ENCODE measurements around the gene SLC25A25. TPM values are rescaled to one million over a fixed set of nuclear protein-coding genes. Genes with fewer than 3 reads are reported as not detected.
"Not testable (repeated sequence)": the region's sequence is repeated elsewhere in the genome, so short reads cannot be mapped to it uniquely, and the experiment has no call there.

The SLC25A25 gene
- 10 to 100 TPM; 21.2 to 21.8 TPM for total RNA-seq

DNA sequence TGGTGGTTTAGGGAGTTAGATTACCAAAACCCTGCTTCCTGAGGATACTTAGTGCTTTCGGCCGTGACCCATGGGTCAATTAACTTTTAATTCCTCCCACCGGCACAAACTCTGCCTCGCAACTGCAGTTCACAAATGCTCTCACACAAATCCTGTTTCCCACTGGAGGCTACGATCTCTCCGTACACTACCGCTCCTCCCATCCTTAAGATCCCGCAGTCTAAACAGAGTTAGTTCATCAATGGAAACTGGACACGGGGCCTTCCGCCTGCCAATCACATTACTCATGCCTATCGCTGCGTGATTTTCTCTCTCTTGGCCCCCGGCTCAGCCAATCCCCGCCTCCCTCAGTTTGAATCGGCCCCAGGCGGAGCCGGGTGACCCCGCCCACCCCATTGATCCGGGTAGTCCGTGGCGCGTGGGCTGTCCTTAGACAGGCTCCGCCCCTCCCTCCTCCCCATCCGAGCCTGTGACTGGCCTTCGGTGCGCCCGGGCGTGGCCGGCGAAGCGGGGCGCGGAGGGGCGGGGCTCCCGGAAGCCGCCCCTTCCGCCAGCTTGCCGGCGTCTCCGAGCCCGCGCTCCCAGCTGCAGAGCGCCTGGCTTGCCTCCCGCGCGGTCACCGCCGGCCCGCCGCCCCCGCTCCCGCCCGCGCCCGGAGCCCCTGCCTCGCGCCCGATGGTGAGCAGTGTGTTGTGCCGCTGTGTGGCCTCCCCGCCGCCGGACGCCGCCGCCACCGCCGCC is at the start of gene SLC25A25:
SLC25A25 (plus strand) TSS at position 588 of the 741 bp plus-strand sequence; CDS start at position 676, 88 bp downstream.
- Mint-ChIP-seq H3K4me1 (peaks cover 38% of the 10 kb centered on the region), H3K9me3 (no peaks in the 10 kb centered on the region), H3K27ac (peak within 1 kb of the TSS; percentile 84), H3K36me3 (peaks cover 5% of the 10 kb centered on the region), H3K4me3 (peak within 1 kb of the TSS; percentile 94), H3K27me3 (no peaks in the 10 kb centered on the region)
- DNase-seq (peak; percentile 100), ATAC-seq (ENCODE audit: low read depth) (peak; percentile 79)
- POLR2A ChIA-PET, result interaction anchor here (0.6 to 3.4 kb wide), 19 partner anchors 10 to 750 kb away, joined by 3 to 22 read pairs (median 4); partner anchors contain the start of gene EEIG1

DNA sequence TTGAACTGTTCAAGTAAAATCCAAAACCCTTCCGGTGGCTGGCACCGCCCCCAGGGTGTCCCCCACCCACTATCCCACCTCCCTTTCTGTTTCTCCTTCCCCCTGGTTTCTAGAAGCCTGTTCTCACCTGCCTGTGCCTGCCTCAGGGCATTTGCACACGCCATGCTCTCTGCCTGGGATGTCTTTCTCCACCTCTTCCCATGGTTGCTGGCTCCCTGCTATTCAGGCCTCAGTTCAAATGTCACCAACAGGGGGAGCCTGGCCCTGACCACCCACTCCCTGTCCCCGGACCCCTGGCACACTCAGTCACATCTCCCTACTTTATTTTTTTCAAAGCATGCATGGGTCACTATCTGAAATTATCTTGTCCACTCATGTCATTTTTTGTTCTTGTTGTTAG is 47.3 kb upstream of the SLC25A25 start:
- Mint-ChIP-seq H3K27ac (no peak overlapping the region), H3K4me1 (peaks cover 42% of the 10 kb centered on the region), H3K9me3 (no peaks in the 10 kb centered on the region), H3K4me3 (no peak overlapping the region), H3K36me3 (no peaks in the 10 kb centered on the region), H3K27me3 (no peaks in the 10 kb centered on the region)
- DNase-seq (no peak), ATAC-seq (ENCODE audit: low read depth) (no peak)
- POLR2A ChIA-PET, result interaction anchor here (18.1 kb wide), 1 partner anchor 45 kb away, joined by 389 read pairs; the partner anchor contains the start of gene EEIG1

DNA sequence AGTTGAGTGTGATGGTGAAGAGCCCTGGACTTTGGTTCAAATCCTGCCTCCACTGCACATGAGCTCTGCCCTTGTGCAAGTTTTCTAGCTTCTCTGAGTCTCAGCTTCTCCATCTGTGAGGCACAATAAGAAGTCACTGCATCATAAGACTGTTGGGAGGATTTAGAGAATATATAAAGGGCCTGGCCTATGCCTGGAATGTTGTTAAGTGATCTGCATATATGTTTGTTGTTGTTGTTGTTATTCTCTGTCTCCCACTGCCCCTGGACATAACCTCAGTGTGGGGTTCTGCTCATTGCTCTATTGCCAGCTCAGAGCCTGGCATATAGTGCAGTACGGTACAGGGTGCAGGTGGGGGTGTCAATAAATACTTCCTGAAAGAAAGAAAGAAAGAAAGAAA is 46.9 kb upstream of the SLC25A25 start:
- peak overlapping the region; percentile 40 for H3K27ac Mint-ChIP-seq
- DNase-seq, result no peak
- H3K9me3 Mint-ChIP-seq, result no peaks in the 10 kb centered on the region
- no peaks in the 10 kb centered on the region for H3K36me3 Mint-ChIP-seq
- no peak for ATAC-seq (ENCODE audit: low read depth)
- POLR2A ChIA-PET, result interaction anchor here (0.8 to 18.1 kb wide), 2 partner anchors 14 to 46 kb away, joined by 4 to 389 read pairs; partner anchors contain the start of gene EEIG1
- no peak overlapping the region for H3K4me3 Mint-ChIP-seq
- H3K4me1 Mint-ChIP-seq, result peaks cover 46% of the 10 kb centered on the region
- H3K27me3 Mint-ChIP-seq, result no peaks in the 10 kb centered on the region

DNA sequence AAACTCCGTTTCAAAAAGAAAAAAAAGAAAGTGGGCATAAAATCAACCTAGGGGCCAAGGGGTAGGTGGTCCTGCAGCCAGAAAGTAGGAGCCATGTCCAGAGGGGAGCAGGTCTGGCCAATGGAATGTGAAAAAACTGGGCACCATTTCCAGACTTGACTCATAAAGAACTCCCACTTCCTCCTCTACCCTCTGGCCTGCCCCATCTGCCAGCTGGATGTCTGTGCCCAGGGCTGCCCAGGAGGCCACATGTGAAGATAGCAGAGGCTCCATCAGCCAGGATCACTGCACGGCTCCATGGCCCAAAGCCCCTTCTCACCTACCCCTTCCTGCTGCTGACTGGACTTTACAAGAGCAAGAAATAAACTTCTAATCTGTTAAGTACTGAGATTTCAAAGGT is 45.1 kb upstream of the SLC25A25 start:
- H3K4me3 Mint-ChIP-seq, result no peak overlapping the region
- POLR2A ChIA-PET, result interaction anchor here (0.7 to 18.1 kb wide), 6 partner anchors 8 to 48 kb away, joined by 3 to 389 read pairs (median 6); partner anchors contain the start of gene EEIG1
- H3K27me3 Mint-ChIP-seq, result no peaks in the 10 kb centered on the region
- DNase-seq (no peak), ATAC-seq (ENCODE audit: low read depth) (no peak)
- H3K36me3 Mint-ChIP-seq, result no peaks in the 10 kb centered on the region
- H3K9me3 Mint-ChIP-seq, result no peaks in the 10 kb centered on the region
- peak overlapping the region; percentile 21 for H3K27ac Mint-ChIP-seq
- peaks cover 62% of the 10 kb centered on the region for H3K4me1 Mint-ChIP-seq

DNA sequence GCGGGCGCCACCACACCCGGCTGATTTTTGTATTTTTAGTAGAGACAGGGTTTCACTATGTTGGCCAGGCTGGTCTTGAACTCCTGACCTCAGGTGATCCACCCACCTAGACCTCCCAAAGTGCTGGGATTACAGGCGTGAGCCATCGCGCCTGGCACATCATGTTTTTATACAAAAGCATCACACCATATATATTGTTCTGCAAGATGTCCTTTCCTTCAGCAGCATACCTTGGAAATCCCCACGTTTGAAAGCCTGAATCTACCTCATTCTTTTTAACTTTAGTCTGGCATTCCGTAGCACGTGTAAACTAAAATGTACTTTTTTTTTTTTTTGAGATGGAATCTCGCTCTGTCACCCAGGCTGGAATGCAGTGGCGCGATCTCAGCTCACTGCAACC is 44.4 kb upstream of the SLC25A25 start:
- ATAC-seq (ENCODE audit: low read depth); H3K9me3 Mint-ChIP-seq; H3K27me3 Mint-ChIP-seq; H3K4me3 Mint-ChIP-seq; DNase-seq; H3K36me3 Mint-ChIP-seq: not testable (repeated sequence)
- peaks cover 69% of the 10 kb centered on the region for H3K4me1 Mint-ChIP-seq
- POLR2A ChIA-PET, result interaction anchor here (18.1 kb wide), 1 partner anchor 48 kb away, joined by 389 read pairs; the partner anchor contains the start of gene EEIG1
- H3K27ac Mint-ChIP-seq, result peak overlapping the region; percentile 61

DNA sequence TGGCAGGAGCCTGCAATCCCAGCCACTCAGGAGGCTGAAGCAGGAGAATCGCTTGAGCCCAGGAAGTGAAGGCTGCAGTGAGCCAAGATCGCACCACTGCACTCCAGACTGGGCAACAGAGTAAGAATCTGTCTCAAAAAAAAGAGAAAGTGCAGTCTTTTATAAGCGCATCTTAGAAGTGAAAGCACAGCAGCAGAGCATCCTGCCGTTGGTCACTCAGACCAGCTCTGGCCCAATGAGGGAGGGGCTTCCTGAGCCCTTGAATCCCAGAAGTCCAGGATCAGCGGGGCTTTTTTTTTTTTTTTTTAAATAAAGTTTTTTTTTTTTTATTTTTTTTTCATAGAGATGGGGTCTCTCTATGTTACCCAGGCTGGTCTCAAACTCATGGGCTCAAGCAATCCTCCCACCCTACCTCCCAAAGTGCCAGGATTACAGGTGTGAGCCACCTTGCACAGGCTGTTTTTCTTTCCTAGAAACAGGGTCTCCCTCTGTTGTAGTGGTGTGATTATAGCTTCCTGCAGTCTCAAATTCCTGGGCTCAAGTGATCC is 43.2 kb upstream of the SLC25A25 start:
- peaks cover 76% of the 10 kb centered on the region for H3K4me1 Mint-ChIP-seq
- H3K27me3 Mint-ChIP-seq, result no peaks in the 10 kb centered on the region
- peak overlapping the region; percentile 79 for H3K4me3 Mint-ChIP-seq
- H3K36me3 Mint-ChIP-seq, result no peaks in the 10 kb centered on the region
- no peak for ATAC-seq (ENCODE audit: low read depth)
- H3K27ac Mint-ChIP-seq, result peak overlapping the region; percentile 96
- DNase-seq, result no peak
- H3K9me3 Mint-ChIP-seq, result no peaks in the 10 kb centered on the region
- POLR2A ChIA-PET, result interaction anchor here (0.6 to 18.1 kb wide), 8 partner anchors 9 to 723 kb away, joined by 3 to 389 read pairs (median 6); partner anchors contain the start of genes EEIG1 and NAIF1

DNA sequence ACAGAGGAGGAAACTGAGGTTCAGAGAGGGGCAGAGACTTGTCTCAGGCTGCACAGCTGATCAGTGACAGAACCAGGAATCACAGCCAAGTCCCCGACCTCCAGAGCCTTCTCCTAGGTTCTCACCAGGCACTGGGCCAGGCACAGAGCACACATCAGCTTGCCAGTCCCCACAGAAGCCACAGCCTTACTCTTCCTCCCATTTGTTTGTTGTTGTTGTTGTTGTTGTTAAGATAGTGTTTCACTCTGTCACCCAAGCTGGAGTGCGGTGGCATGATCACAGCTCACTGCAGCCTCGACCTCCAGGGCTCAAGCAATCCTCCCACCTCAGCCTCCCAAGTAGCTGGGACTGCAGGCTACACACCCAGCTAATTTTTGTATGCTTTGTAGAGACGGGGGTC is 42.3 kb upstream of the SLC25A25 start:
- Mint-ChIP-seq H3K4me3 (peak overlapping the region; percentile 79), H3K4me1 (peaks cover 79% of the 10 kb centered on the region)
- DNase-seq, result no peak

DNA sequence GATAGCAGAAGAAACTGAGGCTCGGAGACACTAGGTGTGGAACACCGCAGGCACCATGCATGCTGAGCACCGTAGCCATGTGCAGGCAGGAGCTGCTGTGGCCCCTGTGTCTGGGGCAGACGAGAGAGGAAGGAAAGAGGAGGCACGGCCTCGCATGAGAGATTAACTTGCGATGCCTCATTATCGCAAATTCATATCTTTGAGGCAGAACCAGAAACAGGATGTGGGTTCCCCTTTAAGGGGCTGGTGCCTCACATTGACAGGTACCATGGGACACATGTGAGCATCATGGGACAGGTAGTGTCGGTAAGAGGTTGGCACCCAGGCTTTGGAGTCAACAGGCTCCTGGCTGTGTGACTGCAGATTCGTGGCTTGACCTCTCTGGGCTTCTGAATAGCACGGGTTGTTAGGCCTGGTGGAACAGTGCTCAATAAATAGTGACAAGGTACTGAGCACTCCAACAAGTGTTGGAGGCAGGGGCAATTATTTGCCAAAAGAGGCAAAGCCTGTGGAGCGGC is 41.7 kb upstream of the SLC25A25 start:
- peak overlapping the region; percentile 79 for H3K4me3 Mint-ChIP-seq
- no peaks in the 10 kb centered on the region for H3K27me3 Mint-ChIP-seq
- no peaks in the 10 kb centered on the region for H3K9me3 Mint-ChIP-seq
- H3K4me1 Mint-ChIP-seq, result peaks cover 79% of the 10 kb centered on the region
- POLR2A ChIA-PET, result interaction anchor here (0.5 to 18.1 kb wide), 14 partner anchors 8 to 125 kb away, joined by 3 to 389 read pairs (median 7); partner anchors contain the start of genes EEIG1, NAIF1 and SLC25A25
- peak overlapping the region; percentile 96 for H3K27ac Mint-ChIP-seq
- ATAC-seq (ENCODE audit: low read depth) (peak; percentile 73), DNase-seq (peak; percentile 71)
- no peaks in the 10 kb centered on the region for H3K36me3 Mint-ChIP-seq

More for the DNA sequence above, 42.3 kb upstream of the SLC25A25 start:
- Mint-ChIP-seq H3K9me3 (no peaks in the 10 kb centered on the region), H3K27me3 (no peaks in the 10 kb centered on the region), H3K36me3 (no peaks in the 10 kb centered on the region), H3K27ac (peak overlapping the region; percentile 96)
- peak; percentile 0 for ATAC-seq (ENCODE audit: low read depth)
- POLR2A ChIA-PET, result interaction anchor here (0.5 to 18.1 kb wide), 13 partner anchors 8 to 125 kb away, joined by 3 to 389 read pairs (median 6); partner anchors contain the start of genes EEIG1, NAIF1 and SLC25A25

DNA sequence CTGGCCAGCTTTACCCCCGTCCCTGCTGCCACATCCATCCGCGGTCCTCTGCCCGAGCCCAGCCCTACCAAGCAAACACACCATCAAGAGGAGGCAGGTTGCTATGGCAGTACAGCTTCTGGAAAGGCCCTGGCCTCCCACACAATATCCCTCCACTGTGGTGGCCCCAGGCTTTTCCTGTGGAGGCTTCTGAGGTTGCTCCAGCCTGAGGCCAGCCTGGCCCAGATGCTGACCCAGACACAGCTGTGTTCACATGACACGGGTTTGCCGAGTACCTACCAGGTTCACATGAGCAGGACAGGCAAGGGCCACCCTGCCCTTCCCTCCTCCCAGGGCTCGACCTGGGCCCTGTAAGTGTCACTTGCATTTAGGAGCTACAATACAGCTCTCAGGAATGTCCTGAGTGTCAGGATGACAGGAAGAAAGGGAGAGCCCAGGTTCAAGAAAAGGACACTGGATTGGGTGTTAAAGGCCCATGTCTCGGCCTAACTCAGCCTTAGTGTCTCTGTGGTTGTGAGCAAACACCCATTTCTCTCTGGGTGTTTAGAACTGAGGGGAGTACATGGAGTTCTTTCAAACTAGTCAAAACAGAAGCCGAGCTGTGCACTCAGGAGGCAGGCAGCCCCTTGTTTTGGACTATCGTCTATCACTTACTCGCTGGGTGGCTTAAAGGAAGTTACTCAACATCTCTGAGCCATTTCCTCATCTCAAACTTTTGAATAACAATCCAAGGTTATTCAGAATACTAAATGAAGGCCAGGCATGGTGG is 41.1 kb upstream of the SLC25A25 start:
- H3K4me3 Mint-ChIP-seq, result peak overlapping the region; percentile 79
- no peaks in the 10 kb centered on the region for H3K27me3 Mint-ChIP-seq
- ATAC-seq (ENCODE audit: low read depth) (peak; percentile 8), DNase-seq (peak; percentile 64)
- no peaks in the 10 kb centered on the region for H3K9me3 Mint-ChIP-seq
- POLR2A ChIA-PET, result interaction anchor here (1.0 to 18.1 kb wide), 12 partner anchors 8 to 73 kb away, joined by 3 to 389 read pairs (median 7); partner anchors contain the start of genes EEIG1, NAIF1 and SLC25A25
- H3K36me3 Mint-ChIP-seq, result no peaks in the 10 kb centered on the region
- H3K4me1 Mint-ChIP-seq, result peaks cover 80% of the 10 kb centered on the region
- peak overlapping the region; percentile 96 for H3K27ac Mint-ChIP-seq

DNA sequence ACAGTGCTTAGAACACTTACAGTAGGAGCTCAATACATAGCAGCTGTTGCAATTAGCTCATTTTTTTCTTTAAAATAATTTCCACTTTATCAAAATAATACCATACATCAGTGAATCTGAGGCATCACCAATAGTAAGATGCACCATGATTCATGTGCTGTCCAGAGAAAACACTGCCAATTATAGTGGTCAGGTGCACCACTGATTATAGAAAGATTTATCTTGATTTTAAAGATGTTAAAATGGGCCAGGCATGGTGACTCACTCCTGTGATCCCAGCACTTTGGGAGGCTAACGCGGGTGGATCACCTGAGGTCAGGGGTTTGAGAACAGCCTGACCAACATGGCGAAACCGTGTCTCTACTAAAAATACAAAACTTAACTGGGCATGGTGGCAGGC is 40.3 kb upstream of the SLC25A25 start:
- ATAC-seq (ENCODE audit: low read depth), result no peak
- Mint-ChIP-seq H3K27ac (peak overlapping the region; percentile 90), H3K4me3 (peak overlapping the region; percentile 66), H3K4me1 (peaks cover 75% of the 10 kb centered on the region), H3K9me3 (no peaks in the 10 kb centered on the region), H3K27me3 (no peaks in the 10 kb centered on the region), H3K36me3 (no peaks in the 10 kb centered on the region)
- POLR2A ChIA-PET, result interaction anchor here (0.7 to 18.1 kb wide), 10 partner anchors 20 to 524 kb away, joined by 3 to 389 read pairs (median 7); partner anchors contain the start of gene EEIG1
- DNase-seq, result no peak

DNA sequence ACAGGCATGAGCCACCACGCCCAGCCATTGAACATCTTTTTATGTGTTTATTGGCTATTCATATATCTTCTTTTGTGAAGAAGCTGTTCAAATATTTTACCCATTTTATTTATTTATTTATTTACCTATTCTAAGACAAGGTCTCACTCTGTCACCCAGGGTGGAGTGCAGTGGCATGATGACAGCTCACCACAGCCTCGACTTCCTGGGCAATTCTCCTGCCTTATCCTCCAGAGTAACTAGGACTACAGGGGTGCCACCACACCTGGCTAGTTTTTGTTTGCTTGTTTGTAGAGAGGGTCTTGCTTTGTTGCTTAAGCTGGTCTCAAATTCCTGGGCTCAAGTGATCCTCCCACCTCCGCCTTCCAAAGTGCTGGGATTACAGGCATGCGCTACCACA is 34.4 kb upstream of the SLC25A25 start:
- POLR2A ChIA-PET, result interaction anchor here (0.8 to 18.1 kb wide), 5 partner anchors 9 to 90 kb away, joined by 3 to 389 read pairs (median 3); partner anchors contain the start of gene EEIG1
- H3K27ac Mint-ChIP-seq, result peak overlapping the region; percentile 79
- no peaks in the 10 kb centered on the region for H3K36me3 Mint-ChIP-seq
- no peaks in the 10 kb centered on the region for H3K27me3 Mint-ChIP-seq
- DNase-seq (no peak), ATAC-seq (ENCODE audit: low read depth) (no peak)
- H3K9me3 Mint-ChIP-seq, result no peaks in the 10 kb centered on the region
- H3K4me3 Mint-ChIP-seq, result peak overlapping the region; percentile 61
- peaks cover 36% of the 10 kb centered on the region for H3K4me1 Mint-ChIP-seq

DNA sequence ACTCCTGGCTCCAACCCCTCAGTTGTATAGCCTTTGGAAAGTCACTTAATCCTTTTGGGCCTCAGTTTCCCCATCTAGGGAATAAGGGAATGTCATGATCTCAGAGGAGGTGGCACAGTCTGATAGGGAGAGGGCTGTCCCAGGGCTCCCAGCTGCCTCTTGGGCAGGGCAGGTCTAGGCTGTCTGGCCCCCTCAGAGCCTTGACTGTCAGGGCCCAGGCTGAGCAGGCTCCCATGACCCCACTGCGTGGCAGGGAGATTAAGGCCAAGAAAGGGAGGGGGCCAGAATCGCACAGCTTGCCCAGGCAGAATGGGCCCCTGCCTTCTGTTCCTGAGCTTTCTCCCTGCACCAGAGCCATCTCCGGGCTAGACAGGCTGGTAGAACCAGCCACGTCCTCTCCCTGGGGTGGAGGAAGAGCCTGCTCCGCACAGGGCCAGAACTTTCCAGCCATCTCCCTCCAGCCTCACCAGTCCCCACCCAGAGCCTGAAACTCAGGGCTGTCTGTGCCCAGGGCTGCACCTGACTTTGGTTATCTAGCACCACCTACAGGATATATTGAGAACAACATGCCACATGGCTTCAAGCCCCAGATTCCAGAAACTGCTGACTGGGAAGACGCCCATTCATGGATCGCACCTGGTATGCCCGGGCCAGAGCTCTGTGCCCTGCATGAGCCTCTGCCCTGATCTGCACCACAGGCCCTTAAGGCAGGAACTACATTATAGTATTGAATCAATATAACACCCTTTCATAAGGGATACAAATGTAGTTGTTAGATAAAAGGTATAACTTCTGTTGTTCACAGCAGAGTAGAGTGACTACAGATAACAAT is 33.0 kb upstream of the SLC25A25 start:
- H3K9me3 Mint-ChIP-seq, result no peaks in the 10 kb centered on the region
- DNase-seq, result peak; percentile 66
- POLR2A ChIA-PET, result interaction anchor here (0.6 to 18.1 kb wide), 10 partner anchors 9 to 93 kb away, joined by 3 to 389 read pairs (median 4); partner anchors contain the start of gene EEIG1
- no peak overlapping the region for H3K4me3 Mint-ChIP-seq
- peak; percentile 62 for ATAC-seq (ENCODE audit: low read depth)
- H3K4me1 Mint-ChIP-seq, result peaks cover 28% of the 10 kb centered on the region
- H3K27me3 Mint-ChIP-seq, result no peaks in the 10 kb centered on the region
- H3K36me3 Mint-ChIP-seq, result no peaks in the 10 kb centered on the region
- H3K27ac Mint-ChIP-seq, result peak overlapping the region; percentile 76
